Motor neuron (in vitro differentiated cells): ENCODE measurements around the gene HNRNPLL. TPM values are rescaled to one million over a fixed set of nuclear protein-coding genes. Genes with fewer than 3 reads are reported as not detected.
A peak's percentile ranks its signal among the peaks of the same experiment; 100 is the strongest.
"Not testable (repeated sequence)": the region's sequence is repeated elsewhere in the genome, so short reads cannot be mapped to it uniquely, and the experiment has no call there.

Source experiments
- ATAC-seq, 8 experiments: fragments of 200-7000 bp; cut with Tn5 transposase; replicated peaks in 6 of 8; 2 replicates each; pipeline ENCODE4 v1.8.0; 2021; ENCODE audit warnings: mild to moderate bottlenecking in 8 of 8, moderate library complexity in 8 of 8
- H3K27ac ChIP-seq, 2 donors: fragments of 250-450 bp; sonication (Bioruptor Pico); 2 replicates each; pipeline ENCODE4 v1.9.0; 2021; ENCODE audit warnings: antibody characterized with exemption in 2 of 2, mild to moderate bottlenecking in 2 of 2, moderate library complexity in 1 of 2
- H3K4me1 ChIP-seq, 2 donors: fragments of 250-450 bp; sonication (Bioruptor Pico); replicated peaks in 1 of 2; 2 replicates each; pipeline ENCODE4 v1.6.1; 2021; ENCODE audit warnings: antibody characterized with exemption in 2 of 2, mild to moderate bottlenecking in 2 of 2, moderate library complexity in 1 of 2
- H3K4me3 ChIP-seq, 5 donors: fragments of 250-450 bp; sonication (Bioruptor Pico); 2 replicates each; pipeline ENCODE4 v1.9.0; 2021; ENCODE audit warnings: antibody characterized with exemption in 5 of 5, mild to moderate bottlenecking in 5 of 5, moderate library complexity in 4 of 5
- WGBS, 10 experiments: fragments of 450-650 bp; shearing (Covaris generic); methylation state at CpG; one replicate each; pipeline ENCODE4 v1.0.0; 2022; 5-methylcytosine and 5-hydroxymethylcytosine counted together
- in situ Hi-C, 9 experiments: fragments of 400-800 bp; cut with MboI; loops; one replicate each; pipeline ENCODE4 v1.15.0; 2021; ENCODE audit warnings: low sequenced_read_pairs in 9 of 9, low pct_unique_long_range_greater_than_20kb in 2 of 9; ENCODE audit not compliant: unreplicated experiment in 9 of 9
- total RNA-seq, 8 experiments: library from RNA; unstranded; fragments of 300-600 nt; gene quantifications; 2 replicates each; pipeline versions ENCODE4 v1.2.3 to v1.2.4, GENCODE V29; 2022

Gene HNRNPLL
- 10 to 100 TPM; 28.2 to 71.5 (median 46.2) TPM for total RNA-seq

GRCh38 chr2:38602732-38603401 lies at the start of gene HNRNPLL:
HNRNPLL (minus strand) TSS chr2:38602928; CDS start chr2:38602626, 302 bp downstream.
- Histone ChIP-seq H3K4me1 (peaks cover 17 to 24% of the 10 kb centered on the region in 2 donors), H3K27ac (peak within 1 kb of the TSS; percentile 93 to 95), H3K4me3 (peak within 1 kb of the TSS; percentile 67 to 80 (median 70))
- in situ Hi-C loops: loop anchor here in 2 of 9 experiments (10.0 to 25.0 kb wide), 2 partner anchors 109 to 132 kb away; no protein-coding TSS in a partner anchor
- WGBS, 10 experiments: 0% methylated on average over 5 to 12 of the region's 75 CpGs; no CpG with 5 or more reads in 7 of the 10 experiments
- peak; percentile 85 to 92 (median 90) for ATAC-seq

- Histone ChIP-seq H3K27ac (no peak overlapping the region), H3K4me1 (no peaks in the 10 kb centered on the region), H3K4me3 (no peak overlapping the region)
- ATAC-seq: no peak
- in situ Hi-C loops: no loop called here
- WGBS, 10 experiments: 86 to 100% methylated on average over 1 to 2 of the region's 2 CpGs; no CpG with 5 or more reads in 8 of the 10 experiments
Measured at GRCh38 chr2:38650717-38651116, 48.0 kb upstream of the HNRNPLL start.

DNA sequence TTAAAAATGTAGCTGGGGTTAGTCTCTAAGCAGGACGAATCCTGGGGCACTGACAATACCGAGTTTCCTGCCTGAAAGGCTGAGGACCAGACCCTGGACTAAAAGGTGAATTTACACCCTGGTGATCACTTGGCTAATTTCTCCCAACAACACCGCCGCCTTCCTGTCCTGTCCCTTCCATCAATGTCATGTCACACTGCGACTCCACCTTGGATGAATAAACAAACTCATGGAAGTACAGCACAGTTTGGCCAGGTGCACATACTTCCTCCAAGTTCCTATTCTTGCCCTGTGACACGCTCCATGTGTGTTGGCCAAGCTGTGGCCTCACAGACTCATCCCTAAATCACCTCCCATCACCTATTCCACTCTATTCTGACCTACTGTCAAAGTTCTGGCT lies 47.3 kb upstream of the HNRNPLL start:
- 0 to 90% (median 77%) methylated on average over 1 to 6 of the region's 6 CpGs; no CpG with 5 or more reads in 2 of the 10 experiments for WGBS, 10 experiments
- no peak overlapping the region for H3K27ac ChIP-seq
- in situ Hi-C loops: no loop called here

DNA sequence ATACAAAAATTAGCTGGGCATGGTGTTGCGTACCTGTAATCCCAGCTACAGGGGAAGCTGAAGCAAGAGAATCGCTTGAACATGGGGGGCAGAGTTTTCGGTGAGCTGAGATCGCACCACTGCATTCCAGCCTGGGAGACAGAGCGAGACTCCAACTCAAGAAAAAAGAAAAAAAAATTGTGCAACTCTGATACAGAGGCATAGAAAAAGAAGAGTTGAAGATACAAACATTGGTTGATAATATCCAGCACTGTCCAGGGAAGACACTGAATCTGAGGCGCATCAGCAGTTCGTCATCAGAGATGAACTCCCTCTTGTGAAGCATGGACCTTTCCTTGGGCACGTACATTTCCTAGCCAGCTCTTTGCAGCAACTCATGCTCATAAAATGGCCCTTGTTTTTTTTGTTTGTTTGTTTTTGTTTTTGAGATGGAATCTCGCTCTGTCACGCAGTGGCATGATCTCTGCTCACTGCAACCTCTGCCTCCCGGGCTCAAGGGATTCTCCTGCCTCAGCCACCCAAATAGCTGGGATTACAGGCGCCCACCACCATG lies 46.5 kb upstream of the HNRNPLL start:
- in situ Hi-C loops: no loop called here
- H3K4me3 ChIP-seq: no peak overlapping the region

More for the DNA sequence above, 47.3 kb upstream of the HNRNPLL start:
- ATAC-seq: no peak
- no peak overlapping the region for H3K4me3 ChIP-seq
- H3K4me1 ChIP-seq: no peaks in the 10 kb centered on the region

DNA sequence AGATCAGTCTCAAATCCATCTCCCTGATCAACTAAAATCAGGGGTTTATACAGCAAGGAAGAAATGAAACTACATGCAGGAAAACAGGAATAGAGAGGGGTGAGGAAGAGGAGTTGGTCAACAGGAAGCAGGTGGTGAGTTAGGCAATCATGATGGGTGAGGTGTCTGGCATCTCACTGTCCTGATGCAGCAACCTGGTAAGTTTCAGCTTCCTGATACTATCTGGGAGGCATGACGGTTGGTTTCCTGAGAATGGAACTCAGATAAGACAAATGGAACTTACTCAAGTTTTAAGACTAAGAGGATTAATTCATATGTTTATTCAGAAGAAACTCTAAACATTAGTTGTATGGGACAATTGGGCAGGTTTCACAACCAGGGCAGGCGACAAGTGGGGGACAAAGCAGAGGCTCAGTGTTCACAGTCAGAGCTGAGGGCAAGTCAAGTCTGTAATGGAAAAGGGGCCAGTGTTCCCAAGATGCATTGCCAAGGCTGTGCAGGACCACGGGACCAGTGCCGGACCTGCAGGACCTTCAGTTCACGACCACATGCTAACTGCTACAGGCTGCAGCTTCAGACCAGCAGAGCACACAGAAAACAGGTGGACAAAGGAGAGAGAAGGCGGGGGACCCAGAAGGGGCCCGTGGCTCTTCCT lies 45.5 kb upstream of the HNRNPLL start:
- in situ Hi-C loops: no loop called here
- no peak overlapping the region for H3K4me3 ChIP-seq
- H3K27ac ChIP-seq: no peak overlapping the region
- 64 to 100% (median 94%) methylated on average over 1 to 6 of the region's 7 CpGs; no CpG with 5 or more reads in 2 of the 10 experiments for WGBS, 10 experiments
- no peaks in the 10 kb centered on the region for H3K4me1 ChIP-seq
- no peak for ATAC-seq

More for the DNA sequence above, 46.5 kb upstream of the HNRNPLL start:
- Histone ChIP-seq H3K4me1 (no peaks in the 10 kb centered on the region), H3K27ac (no peak overlapping the region)
- WGBS, 10 experiments: 70 to 98% (median 87%) methylated on average over 1 to 10 of the region's 12 CpGs
- ATAC-seq: no peak

GRCh38 chr2:38643683-38644511 lies 41.2 kb upstream of the HNRNPLL start:
- H3K4me1 ChIP-seq, ATAC-seq, H3K27ac ChIP-seq, in situ Hi-C loops, H3K4me3 ChIP-seq: not testable (repeated sequence)
- 60 to 94% (median 85%) methylated on average over 3 to 13 of the region's 16 CpGs for WGBS, 10 experiments

DNA sequence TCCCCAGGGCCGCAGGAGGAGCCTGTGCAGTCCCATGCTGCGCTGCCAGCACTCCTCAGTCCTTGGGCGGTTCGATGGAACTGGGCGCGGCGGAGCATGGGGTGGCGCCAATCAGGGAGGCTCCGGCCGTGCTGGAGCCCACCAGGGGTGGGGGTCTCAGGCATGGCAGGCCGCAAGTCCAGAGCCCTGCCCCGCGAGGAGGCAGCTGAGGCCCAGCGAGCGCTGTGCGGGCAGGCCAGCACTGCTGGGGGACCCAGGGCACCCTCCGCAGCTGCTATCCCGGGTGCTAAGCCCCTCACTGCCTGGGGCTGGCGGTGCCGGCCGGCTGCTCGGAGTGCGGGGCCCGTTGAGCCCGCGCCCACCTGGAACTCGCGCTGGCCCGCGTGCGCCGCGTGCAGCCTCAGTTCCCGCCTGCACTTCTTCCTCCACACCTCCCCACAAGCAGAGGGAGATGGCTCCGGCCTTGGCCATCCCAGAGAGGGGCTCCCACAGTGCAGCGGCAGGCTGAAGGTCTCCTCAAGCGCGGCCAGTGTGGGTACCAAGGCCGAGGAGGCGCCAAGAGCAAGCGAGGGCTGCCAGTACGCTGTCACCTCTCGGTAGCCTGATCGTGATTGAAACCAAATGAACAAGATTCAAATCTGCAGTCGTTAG lies 40.4 kb upstream of the HNRNPLL start:
- in situ Hi-C loops: no loop called here
- 96 to 100% (median 99%) methylated on average over 2 to 10 of the region's 45 CpGs; no CpG with 5 or more reads in 7 of the 10 experiments for WGBS, 10 experiments
- ATAC-seq: no peak

GRCh38 chr2:38642373-38643017 lies 39.8 kb upstream of the HNRNPLL start:
- WGBS, 10 experiments: 35 to 94% (median 80%) methylated on average over 3 to 12 of the region's 14 CpGs; no CpG with 5 or more reads in 2 of the 10 experiments
- in situ Hi-C loops, H3K4me1 ChIP-seq, H3K4me3 ChIP-seq, ATAC-seq, H3K27ac ChIP-seq: not testable (repeated sequence)

More for the DNA sequence above, 40.4 kb upstream of the HNRNPLL start:
- Histone ChIP-seq H3K27ac (no peak overlapping the region), H3K4me1 (no peaks in the 10 kb centered on the region), H3K4me3 (no peak overlapping the region)

DNA sequence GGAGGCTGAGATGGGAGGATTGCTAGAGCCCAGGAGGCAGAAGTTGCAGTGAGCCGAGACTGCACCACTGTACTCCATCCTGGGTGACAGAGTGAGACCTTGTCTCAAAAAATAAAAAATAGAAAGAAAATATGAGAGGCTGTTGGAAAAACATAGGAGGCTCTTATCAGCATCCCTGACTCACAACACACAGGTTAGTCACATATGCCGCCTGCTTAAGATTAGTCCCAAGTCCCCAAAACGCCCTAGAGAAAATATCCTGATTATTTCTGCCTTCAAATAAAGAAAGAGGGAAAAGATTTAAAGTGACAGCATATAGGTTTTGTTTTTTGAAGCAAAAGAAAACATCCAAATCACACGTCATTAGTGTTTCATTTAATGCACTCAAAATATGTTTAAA lies 33.3 kb upstream of the HNRNPLL start:
- WGBS, 10 experiments: 14 to 100% (median 82%) methylated on average over 2 to 4 of the region's 4 CpGs
- ATAC-seq: no peak
- Histone ChIP-seq H3K27ac (no peak overlapping the region), H3K4me3 (no peak overlapping the region), H3K4me1 (no peaks in the 10 kb centered on the region)
- in situ Hi-C loops: no loop called here

DNA sequence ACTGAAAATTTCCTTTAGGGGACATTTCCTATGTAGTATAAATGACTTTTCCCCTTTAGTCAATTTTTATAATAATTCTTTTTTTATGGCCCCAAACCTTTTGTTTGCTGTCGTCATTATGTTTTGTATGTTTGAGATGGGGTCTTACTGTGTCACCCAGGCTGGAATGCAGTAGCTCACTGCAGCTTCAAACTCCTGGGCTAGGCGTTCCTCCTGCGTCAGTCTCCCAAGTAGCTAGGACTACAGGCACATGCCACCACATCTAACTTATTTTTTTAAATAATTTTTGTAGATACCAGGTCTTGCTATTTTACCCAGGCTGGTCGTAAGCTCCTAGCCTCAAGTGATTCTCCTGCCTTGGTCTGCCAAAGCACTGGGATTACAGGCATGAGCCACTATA lies 32.4 kb upstream of the HNRNPLL start:
- no peak for ATAC-seq
- 55 to 95% (median 82%) methylated on average over 2 to 4 of the region's 4 CpGs; no CpG with 5 or more reads in 1 of the 10 experiments for WGBS, 10 experiments
- in situ Hi-C loops: no loop called here
- no peak overlapping the region for H3K4me3 ChIP-seq
- no peaks in the 10 kb centered on the region for H3K4me1 ChIP-seq
- no peak overlapping the region for H3K27ac ChIP-seq

DNA sequence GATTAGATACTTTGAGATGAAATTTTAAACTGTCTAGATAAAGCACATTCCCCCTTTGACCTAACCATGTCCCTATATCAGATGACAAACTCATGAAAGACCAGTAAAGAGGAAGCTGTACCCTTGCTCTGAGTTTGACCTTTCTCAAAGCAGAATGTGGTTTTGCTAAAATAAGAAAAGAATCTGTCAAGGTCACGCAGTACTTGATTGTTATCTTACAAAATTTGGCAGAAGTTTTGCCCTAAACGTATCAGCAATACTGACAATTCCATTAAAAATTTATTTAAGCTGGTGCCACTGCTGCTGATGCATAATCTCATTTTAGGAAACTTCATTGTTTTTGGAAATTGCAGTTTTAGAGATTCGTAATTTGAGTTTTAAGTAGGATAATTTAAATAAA lies 32.0 kb upstream of the HNRNPLL start:
- 21 to 78% (median 54%) methylated on average over 2 to 3 of the region's 3 CpGs for WGBS, 10 experiments
- no peak for ATAC-seq
- H3K27ac ChIP-seq: no peak overlapping the region
- in situ Hi-C loops: no loop called here
- no peak overlapping the region for H3K4me3 ChIP-seq
- no peaks in the 10 kb centered on the region for H3K4me1 ChIP-seq

DNA sequence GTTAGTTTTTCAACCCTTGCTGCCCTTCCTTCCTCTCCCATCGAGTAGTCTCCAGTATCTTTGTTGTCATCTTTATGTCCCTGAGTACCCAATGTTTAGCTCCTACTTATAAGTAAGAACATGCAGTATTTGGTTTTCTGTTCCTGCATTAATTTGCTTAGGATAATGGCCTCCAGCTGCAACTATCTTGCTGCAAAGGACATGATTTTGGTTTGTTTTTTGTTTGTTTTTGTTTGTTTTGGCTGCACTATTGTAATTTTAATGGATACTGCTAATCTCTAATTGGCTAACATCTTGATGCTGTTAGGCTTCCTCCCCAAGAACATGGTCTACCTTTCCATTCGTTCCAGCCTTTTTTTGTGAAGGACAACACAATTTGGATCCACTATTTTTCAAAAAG lies 31.2 kb upstream of the HNRNPLL start:
- Histone ChIP-seq H3K27ac (no peak overlapping the region), H3K4me1 (no peaks in the 10 kb centered on the region), H3K4me3 (no peak overlapping the region)
- WGBS, 10 experiments: 4 to 85% (median 50%) methylated on average over 1 to 2 of the region's 2 CpGs; no CpG with 5 or more reads in 1 of the 10 experiments
- ATAC-seq: no peak
- in situ Hi-C loops: no loop called here
